Measurements from ENCODE around the gene DDX23.

DNA sequence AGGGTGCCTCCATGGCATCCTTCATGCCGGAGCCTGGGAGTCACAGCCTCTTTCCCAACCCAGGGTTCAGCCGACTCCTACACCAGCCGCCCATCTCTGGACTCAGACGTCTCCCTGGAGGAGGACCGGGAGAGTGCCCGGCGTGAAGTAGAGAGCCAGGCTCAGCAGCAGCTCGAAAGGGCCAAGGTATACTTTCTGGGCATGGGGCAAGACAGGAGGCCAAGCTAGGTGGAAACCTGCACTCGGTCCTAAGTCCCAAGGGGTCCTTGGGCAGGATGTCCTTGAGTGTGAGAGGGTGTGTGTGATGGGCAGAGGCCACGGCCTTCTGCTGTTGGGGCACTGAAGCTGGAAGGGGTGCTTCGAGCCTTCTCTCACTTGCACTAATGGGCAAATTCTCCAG, 28.7 kb downstream of the DDX23 start:
- TF ChIP-seq CTCF (conservative IDR thresholded peaks at IDR 0.05) (no peak), ZFX (IDR thresholded peaks at IDR 0.05) (no peak)

Data from C4-2B (cell line).